Tongue (tissue), 2 donors: ENCODE data around the gene CRB3. TPM values are rescaled to one million over a fixed set of nuclear protein-coding genes. Genes with fewer than 3 reads are reported as not detected.
"Not testable (repeated sequence)": the region's sequence is repeated elsewhere in the genome, so short reads cannot be mapped to it uniquely, and the experiment has no call there.

Source experiments
- DNase-seq: peaks from one replicate; pipeline ENCODE4 v3.0.0-alpha.2; 2015
- total RNA-seq: library from RNA; depleted of rRNA; stranded (reverse); fragments of >200 nt; gene quantifications from one replicate; pipeline ENCODE4 v1.2.3, GENCODE V29; 2014

The CRB3 gene
- total RNA-seq, result 2.7 TPM

- DNase-seq, result peak; percentile 38
Measured at GRCh38 chr19:6464070-6464873, at the start of gene CRB3. Gene CRB3, plus strand, starts transcription at chr19:6464271. Its CDS starts 431 bp downstream, at chr19:6464702.

- DNase-seq, result no peak
Measured at GRCh38 chr19:6414793-6415590, 49.1 kb upstream of the CRB3 start.

GRCh38 chr19:6415591-6416190 lies 48.4 kb upstream of the CRB3 start:
- DNase-seq, result no peak

- no peak for DNase-seq
Measured at GRCh38 chr19:6416658-6417405, 47.2 kb upstream of the CRB3 start.

- DNase-seq, result no peak
Measured at GRCh38 chr19:6417713-6418561, 46.1 kb upstream of the CRB3 start.

- no peak for DNase-seq
Measured at GRCh38 chr19:6418562-6418932, 45.5 kb upstream of the CRB3 start.

- no peak for DNase-seq
Measured at GRCh38 chr19:6421075-6422014, 42.7 kb upstream of the CRB3 start.

- peak; percentile 63 for DNase-seq
Measured at GRCh38 chr19:6423499-6424194, 40.4 kb upstream of the CRB3 start.

- DNase-seq, result peak; percentile 36
Measured at GRCh38 chr19:6424195-6424938, 39.7 kb upstream of the CRB3 start, which contains the start of gene KHSRP. Gene KHSRP, minus strand, starts transcription at chr19:6424811. Its CDS starts 110 bp downstream, at chr19:6424701.

GRCh38 chr19:6424939-6425731 lies 38.9 kb upstream of the CRB3 start:
- DNase-seq, result peak; percentile 100

- DNase-seq, result peak; percentile 14
Measured at GRCh38 chr19:6425732-6426620, 38.1 kb upstream of the CRB3 start.

GRCh38 chr19:6427131-6427530 lies 36.9 kb upstream of the CRB3 start:
- no peak for DNase-seq

GRCh38 chr19:6428692-6429418 lies 35.2 kb upstream of the CRB3 start:
- not testable (repeated sequence) for DNase-seq

- no peak for DNase-seq
Measured at GRCh38 chr19:6429419-6430221, 34.5 kb upstream of the CRB3 start.

GRCh38 chr19:6431891-6432290 lies 32.2 kb upstream of the CRB3 start:
- DNase-seq, result no peak
